ENCODE results near the gene RIPPLY1. TPM values are rescaled to one million over a fixed set of nuclear protein-coding genes. Genes with fewer than 3 reads are reported as not detected.

Gene RIPPLY1
- total RNA-seq, 4 donors from 2014 or later = not detected

- no peak overlapping the region for H3K4me3 ChIP-seq (ENCODE audit: low read depth, poor library complexity, severe bottlenecking)
- intact Hi-C loops (cut with DNase I; ENCODE audit: low total_unique reads) = no loop called here
- WGBS, 2 donors = 18 to 33% methylated on average over 2 to 3 of the region's 3 CpGs
- TF ChIP-seq POLR2A (IDR thresholded peaks at IDR 0.05) (no peak), CTCF (IDR thresholded peaks at IDR 0.05) (no peak)
- no peak for DNase-seq (ENCODE audit: low spot score in 2 of 2)
Observed at GRCh38 chrX:106894978-106895452, 8.1 kb downstream of the RIPPLY1 start.

DNA sequence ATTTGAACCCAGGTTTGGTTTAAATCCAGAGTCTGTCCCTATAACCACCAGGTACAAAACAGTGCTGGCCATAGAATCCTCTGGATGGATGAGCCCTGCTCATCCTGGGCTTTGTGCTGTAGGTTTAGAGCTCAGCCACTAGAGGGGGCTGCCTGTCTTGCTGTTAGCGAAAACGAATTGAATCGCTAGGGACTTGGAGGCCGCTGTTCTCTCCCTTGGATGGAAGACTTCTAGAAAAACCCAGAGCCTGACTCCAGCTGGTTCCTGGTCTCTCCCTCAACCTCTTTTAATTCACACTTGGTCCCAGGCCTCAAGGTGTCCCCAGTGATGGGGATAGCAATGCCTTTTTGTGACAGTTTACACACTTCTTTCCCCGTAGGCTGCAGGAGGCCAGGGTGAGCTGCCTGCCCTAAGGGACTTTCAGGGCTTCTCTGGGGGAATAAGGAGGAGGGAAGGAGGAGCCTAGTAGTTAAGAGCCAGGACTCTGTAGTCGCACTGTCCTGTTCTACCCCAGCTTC, 8.7 kb downstream of the RIPPLY1 start:
- no peak overlapping the region for H3K4me3 ChIP-seq (ENCODE audit: low read depth, poor library complexity, severe bottlenecking)
- TF ChIP-seq POLR2A (IDR thresholded peaks at IDR 0.05) (no peak), CTCF (IDR thresholded peaks at IDR 0.05) (no peak)
- DNase-seq (ENCODE audit: low spot score in 2 of 2) = no peak
- intact Hi-C loops (cut with DNase I; ENCODE audit: low total_unique reads) = no loop called here
- 12 to 18% methylated on average over 5 to 6 of the region's 6 CpGs for WGBS, 2 donors

GRCh38 chrX:106891762-106892460, 11.2 kb downstream of the RIPPLY1 start:
- intact Hi-C loops (cut with DNase I; ENCODE audit: low total_unique reads) = no loop called here
- no peak overlapping the region for H3K4me3 ChIP-seq (ENCODE audit: low read depth, poor library complexity, severe bottlenecking)
- TF ChIP-seq POLR2A (IDR thresholded peaks at IDR 0.05) (no peak), CTCF (IDR thresholded peaks at IDR 0.05) (no peak)
- WGBS, 2 donors = 56 to 57% methylated on average over 6 to 7 of the region's 7 CpGs
- DNase-seq (ENCODE audit: low spot score in 2 of 2) = no peak

GRCh38 chrX:106889468-106889867, 13.7 kb downstream of the RIPPLY1 start:
- H3K4me3 ChIP-seq (ENCODE audit: low read depth, poor library complexity, severe bottlenecking) = no peak overlapping the region
- DNase-seq (ENCODE audit: low spot score in 2 of 2) = no peak
- intact Hi-C loops (cut with DNase I; ENCODE audit: low total_unique reads) = no loop called here
- TF ChIP-seq CTCF (IDR thresholded peaks at IDR 0.05) (no peak), POLR2A (IDR thresholded peaks at IDR 0.05) (no peak)
- 80 to 88% methylated on average over 1 of the region's 1 CpG for WGBS, 2 donors

GRCh38 chrX:106875151-106875550, 28.0 kb downstream of the RIPPLY1 start:
- intact Hi-C loops (cut with DNase I; ENCODE audit: low total_unique reads) = no loop called here

More at GRCh38 chrX:106875151-106875550, 28.0 kb downstream of the RIPPLY1 start:
- H3K4me3 ChIP-seq (ENCODE audit: low read depth, poor library complexity, severe bottlenecking) = no peak overlapping the region
- no peak for DNase-seq (ENCODE audit: low spot score in 2 of 2)
- WGBS, 2 donors = 86 to 94% methylated on average over 1 of the region's 1 CpG
- TF ChIP-seq CTCF (IDR thresholded peaks at IDR 0.05) (no peak), POLR2A (IDR thresholded peaks at IDR 0.05) (no peak)

Data from lower leg skin (tissue), 4 donors.